ENCODE data around the gene SLIT3.

The SLIT3 gene

GRCh38 chr5:169099801-169100734 is 200.9 kb downstream of the SLIT3 start:
- peak; percentile 67 for DNase-seq (ENCODE audit: low read depth)
- no peak for TF ChIP-seq CTCF (conservative IDR thresholded peaks at IDR 0.05; ENCODE audit: control insufficient read depth, insufficient read depth, low read depth, low read length)

GRCh38 chr5:169098331-169099121 is 202.4 kb downstream of the SLIT3 start:
- no peak for DNase-seq (ENCODE audit: low read depth)
- no peak overlapping the region for H3K4me3 ChIP-seq (ENCODE audit: control insufficient read depth, low read depth, low read length)
- no peak for TF ChIP-seq CTCF (conservative IDR thresholded peaks at IDR 0.05; ENCODE audit: control insufficient read depth, insufficient read depth, low read depth, low read length)

More at GRCh38 chr5:169099801-169100734, 200.9 kb downstream of the SLIT3 start:
- no peak overlapping the region for H3K4me3 ChIP-seq (ENCODE audit: control insufficient read depth, low read depth, low read length)

GRCh38 chr5:169097374-169098326 is 203.3 kb downstream of the SLIT3 start:
- no peak for TF ChIP-seq CTCF (conservative IDR thresholded peaks at IDR 0.05; ENCODE audit: control insufficient read depth, insufficient read depth, low read depth, low read length)
- H3K4me3 ChIP-seq (ENCODE audit: control insufficient read depth, low read depth, low read length), result no peak overlapping the region
- no peak for DNase-seq (ENCODE audit: low read depth)

- H3K4me3 ChIP-seq (ENCODE audit: control insufficient read depth, low read depth, low read length), result no peak overlapping the region
- TF ChIP-seq CTCF (conservative IDR thresholded peaks at IDR 0.05; ENCODE audit: control insufficient read depth, insufficient read depth, low read depth, low read length), result no peak
- DNase-seq (ENCODE audit: low read depth), result no peak
Observed at GRCh38 chr5:169095976-169096375, 205.0 kb downstream of the SLIT3 start.

GRCh38 chr5:169095410-169095960 is 205.5 kb downstream of the SLIT3 start:
- H3K4me3 ChIP-seq (ENCODE audit: control insufficient read depth, low read depth, low read length), result no peak overlapping the region
- no peak for TF ChIP-seq CTCF (conservative IDR thresholded peaks at IDR 0.05; ENCODE audit: control insufficient read depth, insufficient read depth, low read depth, low read length)
- no peak for DNase-seq (ENCODE audit: low read depth)
